ENCODE results near the gene CDC37L1. TPM values are rescaled to one million over a fixed set of nuclear protein-coding genes. Genes with fewer than 3 reads are reported as not detected.

CDC37L1 gene
- total RNA-seq, result 1 to 10 TPM; 7.9 to 9.9 TPM

DNA sequence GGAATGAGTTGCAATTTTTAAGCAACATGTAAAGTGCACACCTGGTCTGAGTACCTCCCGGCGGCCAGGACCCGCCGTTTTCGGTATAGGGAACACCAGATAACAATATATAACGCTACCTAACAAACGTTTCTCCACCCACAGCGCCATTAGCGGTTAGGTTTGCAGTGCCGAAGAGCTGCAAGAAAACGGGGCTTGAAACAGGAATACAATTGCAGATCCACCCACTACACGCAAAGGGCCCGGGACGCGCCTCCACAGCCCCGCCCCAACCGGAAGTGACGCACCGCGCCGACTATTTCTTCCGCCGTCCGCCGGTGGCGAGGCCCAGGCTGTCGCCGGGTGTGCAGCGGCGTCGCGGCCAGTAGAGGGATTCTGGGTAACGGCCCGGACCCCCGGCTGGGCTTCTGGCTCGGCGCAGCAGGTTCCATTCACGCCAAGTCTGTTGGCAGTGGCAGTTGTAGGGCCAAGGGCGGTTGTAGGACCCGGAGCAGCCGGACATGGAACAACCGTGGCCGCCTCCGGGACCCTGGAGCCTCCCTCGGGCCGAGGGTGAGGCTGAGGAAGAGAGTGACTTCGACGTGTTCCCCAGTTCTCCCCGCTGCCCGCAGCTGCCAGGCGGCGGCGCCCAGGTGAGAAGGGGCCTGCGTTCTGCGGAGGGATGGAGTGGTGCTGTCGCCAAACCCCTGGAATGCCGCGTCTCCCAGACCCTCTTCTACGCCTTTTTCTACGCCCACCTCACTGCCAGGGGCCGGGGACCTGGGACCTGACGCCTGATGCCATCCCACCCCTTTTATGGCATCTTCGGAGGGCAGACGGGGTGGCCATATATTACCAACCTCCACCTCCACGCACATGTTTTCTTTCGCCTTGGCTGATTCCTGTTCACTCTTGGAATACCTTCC is at the start of gene CDC37L1:
CDC37L1 (plus strand) TSS at position 302 of the 905 bp plus-strand sequence; CDS start at position 501, 199 bp downstream.
- Histone ChIP-seq H3K36me3 (replicated peaks in 1 of 2; ENCODE audit: insufficient read depth in 1 of 2, low read depth in 2 of 2) (no peaks in the 10 kb centered on the region), H3K4me3 (peak within 1 kb of the TSS; percentile 49 to 88), H3K27ac (peak within 1 kb of the TSS; percentile 85 to 97 (median 96)), H3K4me1 (peaks cover 26% of the 10 kb centered on the region), H3K27me3 (no peaks in the 10 kb centered on the region), H3K9me3 (no peaks in the 10 kb centered on the region)
- TF ChIP-seq, protein P1, sequence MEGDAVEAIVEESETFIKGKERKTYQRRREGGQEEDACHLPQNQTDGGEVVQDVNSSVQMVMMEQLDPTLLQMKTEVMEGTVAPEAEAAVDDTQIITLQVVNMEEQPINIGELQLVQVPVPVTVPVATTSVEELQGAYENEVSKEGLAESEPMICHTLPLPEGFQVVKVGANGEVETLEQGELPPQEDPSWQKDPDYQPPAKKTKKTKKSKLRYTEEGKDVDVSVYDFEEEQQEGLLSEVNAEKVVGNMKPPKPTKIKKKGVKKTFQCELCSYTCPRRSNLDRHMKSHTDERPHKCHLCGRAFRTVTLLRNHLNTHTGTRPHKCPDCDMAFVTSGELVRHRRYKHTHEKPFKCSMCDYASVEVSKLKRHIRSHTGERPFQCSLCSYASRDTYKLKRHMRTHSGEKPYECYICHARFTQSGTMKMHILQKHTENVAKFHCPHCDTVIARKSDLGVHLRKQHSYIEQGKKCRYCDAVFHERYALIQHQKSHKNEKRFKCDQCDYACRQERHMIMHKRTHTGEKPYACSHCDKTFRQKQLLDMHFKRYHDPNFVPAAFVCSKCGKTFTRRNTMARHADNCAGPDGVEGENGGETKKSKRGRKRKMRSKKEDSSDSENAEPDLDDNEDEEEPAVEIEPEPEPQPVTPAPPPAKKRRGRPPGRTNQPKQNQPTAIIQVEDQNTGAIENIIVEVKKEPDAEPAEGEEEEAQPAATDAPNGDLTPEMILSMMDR (IDR thresholded peaks at IDR 0.05), result peak; percentile 47 to 93 (median 87)
- peak; percentile 93 to 99 (median 99) for TF ChIP-seq POLR2A (IDR thresholded peaks at IDR 0.05)
- DNase-seq (peak; percentile 97 to 99 (median 98)), ATAC-seq (peak; percentile 96)
- intact Hi-C loops (cut with DNase I), result no loop called here
- 0% methylated on average over 28 to 65 of the region's 66 CpGs for WGBS, 2 donors

GRCh38 chr9:4630836-4631235 is 48.5 kb upstream of the CDC37L1 start:
- Histone ChIP-seq H3K27ac (no peak overlapping the region), H3K9me3 (no peaks in the 10 kb centered on the region), H3K27me3 (no peaks in the 10 kb centered on the region), H3K4me1 (no peaks in the 10 kb centered on the region), H3K36me3 (replicated peaks in 1 of 2; ENCODE audit: insufficient read depth in 1 of 2, low read depth in 2 of 2) (peaks cover 0 to 1% of the 10 kb centered on the region in 2 donors), H3K4me3 (no peak overlapping the region)
- no peak for DNase-seq
- intact Hi-C loops (cut with DNase I), result no loop called here
- no peak for ATAC-seq
- 50 to 64% methylated on average over 2 of the region's 2 CpGs for WGBS, 2 donors
- TF ChIP-seq POLR2A (IDR thresholded peaks at IDR 0.05), result no peak
- TF ChIP-seq, protein P1 (IDR thresholded peaks at IDR 0.05), result no peak

DNA sequence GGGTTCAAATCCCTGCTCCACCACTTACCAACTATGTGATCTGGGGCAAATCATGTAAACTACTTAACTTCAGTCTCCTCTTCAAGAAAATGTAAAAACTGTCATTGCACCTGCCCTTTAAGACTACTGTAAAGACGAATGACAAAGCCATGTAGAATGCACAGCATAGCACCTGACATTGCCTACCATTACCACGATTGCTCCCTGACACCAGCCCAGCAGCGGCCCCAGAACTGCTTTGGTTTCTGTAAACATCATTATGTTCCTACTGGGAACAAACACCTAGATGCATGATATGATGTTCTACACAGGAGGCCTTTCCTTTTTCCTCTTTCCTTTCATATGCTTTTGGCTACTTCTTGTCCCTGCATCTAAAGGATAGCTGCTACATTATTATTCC is 40.4 kb upstream of the CDC37L1 start:
- Histone ChIP-seq H3K36me3 (replicated peaks in 1 of 2; ENCODE audit: insufficient read depth in 1 of 2, low read depth in 2 of 2) (peaks cover 0 to 3% of the 10 kb centered on the region in 2 donors), H3K27ac (no peak overlapping the region), H3K4me3 (no peak overlapping the region), H3K27me3 (no peaks in the 10 kb centered on the region), H3K9me3 (no peaks in the 10 kb centered on the region), H3K4me1 (no peaks in the 10 kb centered on the region)
- no peak for TF ChIP-seq POLR2A (IDR thresholded peaks at IDR 0.05)
- TF ChIP-seq, protein P1 (IDR thresholded peaks at IDR 0.05), result no peak
- intact Hi-C loops (cut with DNase I), result no loop called here
- ATAC-seq (no peak), DNase-seq (no peak)
- 80 to 83% methylated on average over 3 of the region's 3 CpGs for WGBS, 2 donors

DNA sequence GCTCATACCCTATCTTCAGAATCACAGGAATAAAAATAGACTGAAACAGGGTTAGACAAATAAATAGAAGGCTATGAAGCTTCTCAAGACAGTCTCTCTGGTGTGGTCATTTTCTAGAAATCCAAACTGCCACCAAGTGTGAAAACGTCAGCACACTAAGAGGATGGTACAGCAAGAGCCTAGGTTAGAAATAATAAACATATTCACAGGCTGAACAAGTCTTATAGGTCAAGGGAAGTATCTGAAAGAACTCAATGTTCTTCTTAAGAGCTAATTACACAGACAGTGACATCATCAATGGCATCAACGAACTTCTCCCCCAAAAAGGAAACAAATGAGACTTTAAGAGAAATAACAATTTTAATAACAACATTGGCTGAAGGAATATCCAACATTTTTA is 39.9 kb upstream of the CDC37L1 start:
- peaks cover 0 to 3% of the 10 kb centered on the region in 2 donors for H3K36me3 ChIP-seq (replicated peaks in 1 of 2; ENCODE audit: insufficient read depth in 1 of 2, low read depth in 2 of 2)
- H3K4me3 ChIP-seq, result no peak overlapping the region
- H3K9me3 ChIP-seq, result no peaks in the 10 kb centered on the region
- no peak for ATAC-seq
- 44 to 57% methylated on average over 2 of the region's 2 CpGs for WGBS, 2 donors
- H3K4me1 ChIP-seq, result no peaks in the 10 kb centered on the region
- TF ChIP-seq POLR2A (IDR thresholded peaks at IDR 0.05), result no peak
- TF ChIP-seq, protein P1 (IDR thresholded peaks at IDR 0.05), result no peak
- intact Hi-C loops (cut with DNase I), result no loop called here
- no peak for DNase-seq
- H3K27ac ChIP-seq, result no peak overlapping the region
- H3K27me3 ChIP-seq, result no peaks in the 10 kb centered on the region
